DMS114 treated with DMSO at 0.1 percent for 48 hours (cell line): ENCODE measurements around the gene OIT3.

ENCODE experiments used
- DNase-seq: peaks from one replicate; lab custom pipeline; 2025; ENCODE audit not compliant: unreplicated experiment; lab: John Stamatoyannopoulos, UW

OIT3 gene

GRCh38 chr10:72893136-72893798 lies at the start of gene OIT3:
Gene OIT3, plus strand, starts transcription at chr10:72893739. Its CDS starts 60 bp downstream, at chr10:72893799.
- no peak for DNase-seq

DNA sequence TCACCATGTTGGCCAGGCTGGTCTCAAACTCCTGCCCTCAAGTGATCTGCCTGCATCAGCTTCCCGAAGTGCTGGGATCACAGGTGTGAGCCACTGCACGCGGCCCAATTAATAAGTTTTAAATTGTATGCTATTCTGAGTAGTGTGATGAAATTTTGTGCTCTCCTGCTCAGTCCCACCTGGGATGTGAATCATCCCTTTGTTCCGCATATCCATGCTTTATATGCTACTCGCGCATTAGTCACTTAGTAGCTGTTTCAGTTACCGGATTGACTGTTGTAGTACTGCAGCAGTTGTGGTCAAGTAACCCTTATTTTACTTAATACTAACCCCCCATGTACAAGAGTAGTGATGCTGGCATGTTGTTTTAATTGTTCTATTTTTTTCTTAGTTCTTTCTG lies 47.3 kb upstream of the OIT3 start:
- DNase-seq: no peak

GRCh38 chr10:72847681-72848080 lies 45.9 kb upstream of the OIT3 start:
- DNase-seq: no peak

- DNase-seq: no peak
Measured at GRCh38 chr10:72850861-72851260, 42.7 kb upstream of the OIT3 start.

DNA sequence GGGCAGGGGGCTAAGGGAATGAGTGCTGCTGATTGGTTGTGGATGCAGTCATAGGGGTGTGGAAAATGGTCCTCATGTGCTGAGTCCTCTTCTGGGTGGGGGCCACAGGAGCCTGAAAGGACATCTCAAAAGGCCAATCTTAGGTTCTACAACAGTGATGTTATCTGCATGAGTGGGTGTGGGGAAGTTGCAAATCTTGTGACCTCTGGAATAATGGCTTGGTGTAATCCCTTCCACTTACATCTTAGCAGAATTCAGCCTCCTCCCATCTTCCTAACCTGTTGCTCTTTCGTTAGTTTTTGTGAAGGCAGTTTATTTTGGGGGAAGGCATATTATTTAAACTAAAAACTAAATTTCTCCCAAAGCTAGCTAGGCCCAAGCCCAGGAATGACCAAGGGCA lies 42.0 kb upstream of the OIT3 start:
- DNase-seq: no peak

GRCh38 chr10:72852508-72852907 lies 41.0 kb upstream of the OIT3 start:
- no peak for DNase-seq

DNA sequence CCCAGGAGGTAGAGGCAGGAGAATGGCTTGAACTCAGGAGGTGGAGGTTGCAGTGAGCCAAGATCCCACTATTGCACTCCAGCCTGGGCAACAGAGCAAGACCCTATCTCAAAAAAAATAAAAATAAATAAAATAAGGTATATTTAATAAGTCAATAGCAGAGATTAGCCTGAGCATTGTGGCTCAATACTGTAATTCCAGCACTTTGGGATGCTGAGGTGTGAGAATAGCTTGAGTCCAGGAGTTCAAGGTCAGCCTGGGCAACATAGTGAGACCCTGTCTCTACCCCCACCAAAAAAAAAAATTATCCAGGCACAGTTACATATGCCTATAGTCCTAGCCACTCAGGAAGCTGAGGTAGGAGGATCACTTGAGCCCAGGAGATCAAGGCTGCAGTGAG lies 38.4 kb upstream of the OIT3 start:
- no peak for DNase-seq

GRCh38 chr10:72855790-72856189 lies 37.7 kb upstream of the OIT3 start:
- DNase-seq: no peak

GRCh38 chr10:72858067-72858466 lies 35.5 kb upstream of the OIT3 start:
- no peak for DNase-seq

DNA sequence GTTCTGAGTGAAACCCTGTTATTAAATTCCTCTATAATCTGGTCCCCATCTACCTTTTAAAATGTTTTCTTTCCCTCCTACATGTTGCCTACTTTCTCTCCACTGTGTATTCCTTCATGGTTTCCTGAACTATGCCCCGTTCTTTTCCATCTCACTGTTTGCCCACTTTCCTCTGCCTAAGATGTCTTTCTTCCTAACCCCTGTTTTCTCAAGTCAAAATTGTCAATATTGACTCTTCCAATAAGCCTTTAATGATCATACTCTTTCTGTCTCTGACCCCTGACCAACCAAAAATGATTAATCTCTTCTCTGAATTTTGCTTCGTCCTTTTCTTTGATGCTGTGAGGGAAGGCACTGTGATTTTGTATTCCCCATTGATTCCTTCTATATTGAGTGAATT lies 30.6 kb upstream of the OIT3 start:
- DNase-seq: no peak

DNA sequence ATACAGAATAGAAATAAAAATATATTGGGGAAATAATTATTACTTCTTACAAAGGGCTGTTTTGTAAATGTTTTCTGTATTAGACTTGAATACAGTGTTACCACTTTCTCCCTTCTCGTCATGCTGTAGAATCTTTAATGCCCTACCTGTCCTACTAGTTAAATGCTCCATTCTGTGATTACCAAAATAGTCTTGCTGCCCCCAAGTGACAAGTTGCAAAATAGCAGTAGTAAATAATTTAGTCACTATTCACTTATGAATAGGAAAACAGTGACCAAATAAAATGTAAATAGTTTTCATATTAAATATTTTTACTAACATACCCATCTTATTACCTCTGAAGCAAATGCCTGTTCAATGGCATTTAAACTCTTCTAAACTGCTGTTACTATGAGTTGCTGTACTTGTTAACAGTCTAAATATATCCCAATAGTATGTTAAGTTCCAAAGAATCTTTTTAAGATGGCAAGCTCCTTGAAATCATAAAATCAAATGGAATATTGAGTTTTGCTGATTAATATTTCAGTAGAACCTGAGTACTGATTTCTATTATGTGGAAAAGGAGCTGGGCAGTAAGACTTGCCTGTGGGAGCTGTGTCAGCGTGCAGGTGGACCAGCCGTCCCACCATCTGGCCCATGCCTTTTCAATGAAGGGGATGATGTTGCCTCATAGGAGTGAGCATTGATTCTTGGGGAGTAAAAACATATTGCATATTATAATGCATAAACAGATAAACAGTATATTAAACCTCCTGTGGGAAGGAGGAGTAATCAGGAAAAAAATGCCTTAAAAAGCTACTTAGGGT lies 18.1 kb upstream of the OIT3 start:
- peak; percentile 21 for DNase-seq

DNA sequence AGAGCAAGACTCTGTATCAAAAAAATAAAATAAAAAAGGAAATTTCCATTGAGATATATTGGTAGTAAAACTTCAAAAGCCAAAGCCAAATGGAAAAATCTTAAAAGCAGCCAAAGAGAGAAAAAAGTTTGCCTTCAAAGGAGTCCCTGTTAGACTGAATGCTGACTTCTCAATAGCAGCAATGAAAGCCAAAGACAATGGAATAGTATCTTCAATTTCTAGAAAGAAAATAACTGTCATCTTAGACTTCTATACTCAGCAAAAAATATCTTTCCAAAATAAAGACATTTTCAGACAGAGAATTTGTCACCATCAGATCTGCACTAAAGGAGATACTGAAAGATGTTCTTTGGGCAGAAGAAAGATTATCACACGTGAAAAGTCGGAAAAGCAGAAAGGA lies 14.3 kb upstream of the OIT3 start:
- DNase-seq: no peak

GRCh38 chr10:72881291-72881690 lies 12.2 kb upstream of the OIT3 start:
- no peak for DNase-seq

DNA sequence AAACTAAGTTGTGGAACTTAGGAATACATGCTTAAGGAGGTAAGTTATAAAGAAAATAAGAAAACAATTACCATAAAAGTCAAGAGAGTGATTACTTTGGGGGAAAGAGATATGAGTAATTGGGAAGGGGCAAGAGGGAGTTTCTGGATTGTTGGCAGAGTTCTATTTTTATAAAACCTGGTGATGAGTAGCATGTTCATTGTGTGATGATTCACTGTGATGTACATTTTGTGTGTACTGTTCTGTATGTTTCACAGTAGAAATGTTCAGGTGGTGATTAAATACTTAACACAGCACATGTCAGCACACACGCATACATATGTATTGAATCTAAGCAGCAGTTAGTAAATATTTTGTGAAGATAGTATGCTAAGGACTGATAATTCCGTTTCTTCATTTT lies 9.7 kb upstream of the OIT3 start:
- no peak for DNase-seq

DNA sequence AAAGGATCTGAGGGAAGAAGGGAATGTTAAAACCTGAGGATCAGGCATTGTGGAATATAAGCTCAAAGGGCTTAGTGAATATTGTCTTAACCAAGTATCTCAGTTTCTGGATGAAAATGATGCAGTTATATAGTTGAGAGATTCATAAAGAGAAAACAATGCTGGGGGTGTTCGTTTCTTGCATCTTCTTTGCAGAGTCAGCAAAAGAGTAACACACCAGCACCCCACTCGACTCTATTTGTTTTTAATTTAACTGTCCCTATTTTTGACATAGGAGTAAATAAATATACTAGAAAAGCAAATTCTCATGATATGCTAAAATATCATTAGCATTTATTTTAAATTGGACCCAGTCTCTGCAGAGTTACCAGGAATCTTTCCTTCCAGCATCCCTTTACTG lies 7.6 kb upstream of the OIT3 start:
- no peak for DNase-seq

DNA sequence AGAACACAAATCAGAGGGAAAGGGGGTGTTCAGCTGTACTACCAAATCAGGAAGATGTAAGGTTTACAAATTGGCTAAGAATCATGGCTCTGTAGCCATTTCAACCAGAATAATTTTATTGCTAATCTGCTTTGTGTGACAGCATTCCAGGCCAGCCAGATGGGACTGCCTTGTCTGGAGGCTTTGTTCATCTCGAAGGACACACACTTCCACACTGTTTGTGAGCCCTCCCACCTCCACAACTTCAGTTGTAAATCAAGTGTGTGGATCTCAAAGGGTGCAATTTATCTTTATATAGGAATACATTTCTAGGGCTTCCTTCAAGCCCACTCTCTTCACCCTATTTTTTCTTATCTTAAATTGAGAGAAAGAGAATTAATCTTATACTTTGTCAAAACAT lies 6.9 kb upstream of the OIT3 start:
- no peak for DNase-seq

DNA sequence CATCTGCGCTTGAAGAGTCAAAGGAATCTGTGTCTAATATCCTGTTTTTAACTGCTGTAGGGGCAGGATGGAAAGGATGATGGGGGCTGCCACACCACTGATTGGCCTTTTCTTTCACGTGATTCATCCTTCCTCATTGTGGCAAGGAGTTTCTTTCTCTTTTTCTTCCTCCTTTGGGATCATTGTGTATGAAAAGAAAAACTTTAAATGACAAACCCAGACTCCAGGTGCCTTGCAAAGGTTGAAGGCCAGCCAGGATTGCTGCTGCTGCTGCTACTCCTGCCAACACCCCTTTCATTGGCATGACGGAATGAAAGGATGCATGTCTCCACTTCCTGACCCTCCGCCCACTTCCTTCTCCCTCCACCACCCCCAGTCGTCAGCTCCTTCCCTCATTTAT lies 6.5 kb upstream of the OIT3 start:
- DNase-seq: no peak

DNA sequence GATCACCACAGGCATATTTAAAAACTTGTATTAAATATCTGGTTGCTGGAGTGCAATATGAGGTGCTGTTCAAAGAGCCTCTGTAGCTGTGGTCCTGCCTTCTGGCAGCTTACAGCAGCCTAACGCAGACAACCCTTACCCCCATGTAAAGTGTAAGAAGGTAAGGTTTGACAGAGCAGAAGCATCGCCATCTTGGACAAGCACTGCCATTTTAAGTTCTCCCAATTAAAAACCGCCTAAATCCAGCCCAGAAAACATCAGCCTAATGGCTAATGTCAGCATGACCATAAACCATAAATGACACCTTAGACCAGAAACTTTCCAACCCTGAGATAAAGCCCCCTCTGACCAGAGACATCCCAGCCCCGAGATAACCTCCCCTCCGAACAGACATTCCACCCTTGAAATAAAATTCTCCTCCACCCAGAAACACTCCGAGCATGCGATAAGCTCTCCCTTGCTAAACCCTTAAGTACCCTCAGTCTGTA lies 5.3 kb upstream of the OIT3 start:
- DNase-seq: no peak

- no peak for DNase-seq
Measured at GRCh38 chr10:72889391-72889831, 4.1 kb upstream of the OIT3 start.

DNA sequence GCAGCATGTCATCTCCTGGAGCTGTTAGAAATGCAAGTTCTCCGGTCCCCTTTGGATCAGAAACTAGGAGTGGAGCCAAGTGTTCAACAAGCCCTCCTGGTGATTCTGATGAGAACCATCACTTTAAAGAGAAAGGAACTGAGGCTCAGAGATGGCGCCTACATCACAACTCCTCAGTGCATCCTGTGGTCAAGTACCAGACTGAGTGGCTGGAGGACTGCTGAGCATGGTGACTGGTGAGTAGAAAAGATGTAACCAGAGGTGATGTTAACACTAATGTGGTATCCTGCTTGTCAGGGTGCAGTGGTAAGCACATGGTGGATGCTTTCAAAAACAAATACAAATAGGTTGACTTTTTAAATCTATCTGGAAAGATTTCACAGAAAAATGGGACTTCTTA lies 3.5 kb upstream of the OIT3 start:
- DNase-seq: no peak

GRCh38 chr10:72895236-72895850 lies 1.8 kb downstream of the OIT3 start:
- no peak for DNase-seq

DNA sequence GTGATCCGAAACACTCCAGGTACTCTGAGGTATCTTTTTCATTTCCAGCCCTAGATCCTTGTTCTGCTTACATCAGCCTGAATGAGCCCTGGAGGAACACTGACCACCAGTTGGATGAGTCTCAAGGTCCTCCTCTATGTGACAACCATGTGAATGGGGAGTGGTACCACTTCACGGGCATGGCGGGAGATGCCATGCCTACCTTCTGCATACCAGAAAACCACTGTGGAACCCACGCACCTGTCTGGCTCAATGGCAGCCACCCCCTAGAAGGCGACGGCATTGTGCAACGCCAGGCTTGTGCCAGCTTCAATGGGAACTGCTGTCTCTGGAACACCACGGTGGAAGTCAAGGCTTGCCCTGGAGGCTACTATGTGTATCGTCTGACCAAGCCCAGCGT lies 5.1 kb downstream of the OIT3 start:
- no peak for DNase-seq
